Subcutaneous preadipocyte (primary cell): ENCODE data around the gene ATG5. TPM values are rescaled to one million over a fixed set of nuclear protein-coding genes. Genes with fewer than 3 reads are reported as not detected.

Source experiments
- small RNA-seq: library from RNA; depleted of rRNA; stranded (forward); fragments of <200 nt; gene quantifications from one replicate; pipeline ENCODE3, GENCODE V24; 2012
- total RNA-seq: library from RNA; depleted of rRNA; stranded (reverse); fragments of >200 nt; gene quantifications from 2 replicates; pipeline ENCODE4 v1.2.3, GENCODE V29; 2012

Gene ATG5
- total RNA-seq: 35.6 and 48.5 TPM in 2 replicates

DNA sequence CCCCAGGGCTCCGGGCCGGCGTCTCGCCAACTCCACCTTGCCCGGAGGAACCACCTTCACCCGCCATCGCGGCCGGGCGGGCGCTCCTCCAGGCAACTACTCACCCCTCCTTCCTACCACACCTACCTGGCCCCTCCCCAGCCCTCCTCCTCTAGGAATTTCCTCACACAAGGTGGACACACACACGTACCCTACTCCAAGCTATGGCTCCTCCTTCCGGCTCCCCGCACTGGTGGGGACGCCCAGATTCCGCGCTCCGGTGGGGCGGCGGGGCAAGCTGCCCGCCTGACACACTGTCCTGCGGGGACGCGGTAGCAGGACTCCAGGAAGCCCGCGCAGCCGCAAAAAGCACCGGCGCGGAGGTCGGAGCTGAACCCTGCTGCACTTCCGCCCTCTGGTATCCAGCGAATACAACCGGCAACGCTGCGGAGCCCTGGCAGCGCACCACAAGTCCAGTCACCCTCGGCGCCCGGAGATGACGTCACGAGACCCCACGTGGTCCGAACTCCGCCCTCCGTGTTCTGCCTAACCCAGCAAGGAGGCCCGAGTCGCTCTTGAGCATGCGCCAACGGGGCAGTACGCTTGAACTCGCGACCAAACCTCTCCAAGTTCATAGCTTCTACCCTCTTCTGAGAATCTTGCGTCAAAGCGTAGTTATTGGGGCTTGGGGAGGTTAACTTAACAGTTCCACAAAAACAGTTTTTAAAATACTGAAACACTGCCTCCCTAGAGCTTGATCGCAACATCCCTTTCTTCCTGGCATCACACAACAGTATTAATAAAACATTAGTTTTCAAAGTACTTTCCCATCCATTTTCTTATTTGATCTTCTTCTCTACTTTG, at the start of gene ATG5:
Gene ATG5 (minus strand): TSS at position 425 of the 843 bp plus-strand sequence. CDS start 9,552 bp downstream, outside the sequence.

GRCh38 chr6:106360410-106360988, 34.9 kb upstream of the ATG5 start, which contains the start of gene CRYBG1:
TSS of gene CRYBG1 (plus strand) at chr6:106360717. CDS start at chr6:106360909, 192 bp downstream.

Small RNAs within 50 kb of the gene (small RNA-seq; reads per million reads assigned to genes)
- not detected for gene RF00015
- gene RN7SL47P: not detected
- gene RNU6-344P: not detected

Other genes with a start within 250 kb of the ATG5 start
- 0.78 and 1.1 TPM in 2 replicates for gene PRDM1, start 239.4 kb downstream of the ATG5 start, total RNA-seq
- 72.0 and 132 TPM in 2 replicates for gene CRYBG1, start 35.0 kb upstream of the ATG5 start, total RNA-seq